Mesodermal cell (in vitro differentiated cells): ENCODE measurements around the gene SEMA4C.

Experiments used
- H3K27ac ChIP-seq: 2 replicates; pipeline ENCODE4 v1.7.0; 2013; ENCODE audit warnings: mild to moderate bottlenecking, low read depth, low read length, moderate library complexity; ENCODE audit not compliant: severe bottlenecking
- H3K36me3 ChIP-seq: 2 replicates; pipeline ENCODE4 v1.7.1; 2013; ENCODE audit warnings: mild to moderate bottlenecking, low read length, moderate library complexity; ENCODE audit not compliant: control insufficient read depth, insufficient read depth
- H3K4me1 ChIP-seq: one replicate; pipeline ENCODE4 v1.7.1; 2013; ENCODE audit warnings: mild to moderate bottlenecking, low read length; ENCODE audit not compliant: insufficient read depth, control insufficient read depth, poor library complexity, severe bottlenecking
- H3K4me3 ChIP-seq: 2 replicates; pipeline ENCODE4 v1.7.0; 2013; ENCODE audit warnings: low read length, control low read depth, mild to moderate bottlenecking; ENCODE audit not compliant: insufficient read depth, poor library complexity, severe bottlenecking; ENCODE audit errors: extremely low read depth
- H3K9me3 ChIP-seq: 2 replicates; pipeline ENCODE4 v1.7.1; 2013; ENCODE audit warnings: mild to moderate bottlenecking, low read length, moderate library complexity; ENCODE audit not compliant: control insufficient read depth
- WGBS, 2 experiments: methylation state at CpG; one replicate each; pipeline ENCODE4 v1.1.5; 2013; ENCODE audit warnings: missing lambda C conversion rate in 2 of 2; ENCODE audit not compliant: insufficient coverage in 2 of 2; 5-methylcytosine and 5-hydroxymethylcytosine counted together

The SEMA4C gene

DNA sequence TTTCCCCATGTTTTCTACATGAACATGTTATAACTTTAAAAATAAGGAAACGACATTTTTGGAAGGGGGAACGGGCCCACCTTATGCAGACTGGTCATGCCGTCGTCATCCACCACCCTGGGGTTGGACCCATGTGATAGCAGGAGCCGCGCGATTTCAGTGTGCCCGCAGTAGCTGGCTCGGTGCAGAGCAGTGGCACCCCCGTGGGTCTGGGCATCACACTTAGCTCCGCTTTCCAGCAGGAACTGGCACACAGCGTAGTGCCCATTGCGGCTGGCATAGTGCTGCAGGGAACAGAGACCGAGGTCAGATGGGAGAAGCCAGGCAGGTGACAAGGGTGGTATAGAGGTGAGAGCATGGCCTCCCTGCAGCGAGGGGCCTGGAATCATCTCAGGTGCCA lies 16.6 kb downstream of the SEMA4C start:
- H3K4me1 ChIP-seq: no peaks in the 10 kb centered on the region
- H3K4me3 ChIP-seq: no peak overlapping the region
- H3K9me3 ChIP-seq: no peaks in the 10 kb centered on the region
- H3K36me3 ChIP-seq: peaks cover 31% of the 10 kb centered on the region
- 97 to 99% methylated on average over 13 to 15 of the region's 15 CpGs for WGBS, 2 experiments
- no peak overlapping the region for H3K27ac ChIP-seq

- 96 to 99% methylated on average over 3 to 6 of the region's 6 CpGs for WGBS, 2 experiments
- Histone ChIP-seq H3K27ac (no peak overlapping the region), H3K4me1 (no peaks in the 10 kb centered on the region), H3K9me3 (no peaks in the 10 kb centered on the region), H3K4me3 (no peak overlapping the region), H3K36me3 (peaks cover 38% of the 10 kb centered on the region)
Measured at GRCh38 chr2:96852667-96853066, 17.2 kb downstream of the SEMA4C start.

DNA sequence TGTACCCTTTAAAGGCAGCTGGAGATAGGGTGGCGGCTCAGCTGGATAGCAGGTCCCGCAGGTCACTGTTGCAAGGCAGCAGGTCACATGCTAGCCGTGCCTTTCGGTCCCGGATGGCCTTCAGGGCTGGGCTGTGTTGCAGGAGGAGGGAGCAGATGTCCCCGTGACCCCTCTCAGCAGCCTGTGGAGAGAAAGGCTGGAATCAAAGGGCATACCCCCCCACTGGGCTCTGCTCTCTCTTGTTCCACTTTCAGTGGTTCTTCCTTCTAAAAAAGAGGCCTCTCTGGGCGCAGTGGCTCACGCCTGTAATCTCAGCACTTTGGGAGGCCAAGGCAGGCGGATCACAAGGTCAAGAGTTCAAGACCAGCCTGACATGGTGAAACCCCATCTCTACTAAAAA lies 21.6 kb downstream of the SEMA4C start:
- H3K36me3 ChIP-seq: peaks cover 41% of the 10 kb centered on the region
- no peaks in the 10 kb centered on the region for H3K9me3 ChIP-seq
- no peaks in the 10 kb centered on the region for H3K4me1 ChIP-seq
- H3K4me3 ChIP-seq: no peak overlapping the region
- 92 to 100% methylated on average over 4 to 7 of the region's 9 CpGs for WGBS, 2 experiments
- H3K27ac ChIP-seq: no peak overlapping the region

- H3K4me1 ChIP-seq: no peaks in the 10 kb centered on the region
- peaks cover 41% of the 10 kb centered on the region for H3K36me3 ChIP-seq
- H3K27ac ChIP-seq: no peak overlapping the region
- H3K9me3 ChIP-seq: no peaks in the 10 kb centered on the region
- no peak overlapping the region for H3K4me3 ChIP-seq
- 92 to 95% methylated on average over 5 to 6 of the region's 10 CpGs for WGBS, 2 experiments
Measured at GRCh38 chr2:96847586-96847985, 22.3 kb downstream of the SEMA4C start.

GRCh38 chr2:96846825-96847224 lies 23.1 kb downstream of the SEMA4C start:
- WGBS, 2 experiments: 93 to 95% methylated on average over 4 to 5 of the region's 5 CpGs
- Histone ChIP-seq H3K27ac (no peak overlapping the region), H3K4me3 (no peak overlapping the region), H3K4me1 (no peaks in the 10 kb centered on the region), H3K9me3 (no peaks in the 10 kb centered on the region), H3K36me3 (peaks cover 38% of the 10 kb centered on the region)

- no peak overlapping the region for H3K4me3 ChIP-seq
- WGBS, 2 experiments: 94 to 97% methylated on average over 15 to 17 of the region's 17 CpGs
Measured at GRCh38 chr2:96844405-96844808, 25.5 kb downstream of the SEMA4C start.

GRCh38 chr2:96843538-96844268 lies 26.2 kb downstream of the SEMA4C start, which contains the start of gene ANKRD23:
Gene ANKRD23, minus strand, starts transcription at chr2:96844021. Its CDS starts 29 bp downstream, at chr2:96843992.
- no peaks in the 10 kb centered on the region for H3K9me3 ChIP-seq
- no peaks in the 10 kb centered on the region for H3K4me1 ChIP-seq
- H3K36me3 ChIP-seq: peaks cover 17% of the 10 kb centered on the region
- no peak within 1 kb of the TSS for H3K4me3 ChIP-seq
- no peak within 1 kb of the TSS for H3K27ac ChIP-seq
- WGBS, 2 experiments: 94 to 96% methylated on average over 11 to 12 of the region's 14 CpGs

More at GRCh38 chr2:96844405-96844808, 25.5 kb downstream of the SEMA4C start:
- H3K4me1 ChIP-seq: no peaks in the 10 kb centered on the region
- H3K27ac ChIP-seq: no peak overlapping the region
- H3K9me3 ChIP-seq: no peaks in the 10 kb centered on the region
- H3K36me3 ChIP-seq: peaks cover 21% of the 10 kb centered on the region

DNA sequence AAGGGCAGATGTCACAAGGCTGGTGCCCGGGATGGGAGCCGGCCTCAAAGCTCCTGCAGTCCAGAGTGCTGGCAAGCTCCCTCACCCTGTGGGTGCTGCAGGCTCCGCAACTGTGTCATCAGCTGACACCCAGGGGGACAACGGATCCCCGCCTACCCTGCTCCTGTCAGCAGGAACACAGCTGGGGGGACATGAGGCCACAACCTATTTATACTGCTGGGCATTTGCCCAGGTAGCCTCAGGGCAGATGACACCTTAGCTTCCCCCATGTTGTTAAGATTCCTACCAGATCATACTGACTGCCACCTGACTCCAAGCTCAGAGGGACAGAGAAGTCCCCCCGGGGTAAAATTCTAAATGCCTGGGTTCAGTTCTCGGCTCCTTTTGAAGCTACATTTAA lies 27.3 kb downstream of the SEMA4C start:
- Histone ChIP-seq H3K4me1 (no peaks in the 10 kb centered on the region), H3K9me3 (no peaks in the 10 kb centered on the region), H3K4me3 (no peak overlapping the region), H3K36me3 (peaks cover 8% of the 10 kb centered on the region), H3K27ac (no peak overlapping the region)
- WGBS, 2 experiments: 87 to 90% methylated on average over 6 to 7 of the region's 7 CpGs

DNA sequence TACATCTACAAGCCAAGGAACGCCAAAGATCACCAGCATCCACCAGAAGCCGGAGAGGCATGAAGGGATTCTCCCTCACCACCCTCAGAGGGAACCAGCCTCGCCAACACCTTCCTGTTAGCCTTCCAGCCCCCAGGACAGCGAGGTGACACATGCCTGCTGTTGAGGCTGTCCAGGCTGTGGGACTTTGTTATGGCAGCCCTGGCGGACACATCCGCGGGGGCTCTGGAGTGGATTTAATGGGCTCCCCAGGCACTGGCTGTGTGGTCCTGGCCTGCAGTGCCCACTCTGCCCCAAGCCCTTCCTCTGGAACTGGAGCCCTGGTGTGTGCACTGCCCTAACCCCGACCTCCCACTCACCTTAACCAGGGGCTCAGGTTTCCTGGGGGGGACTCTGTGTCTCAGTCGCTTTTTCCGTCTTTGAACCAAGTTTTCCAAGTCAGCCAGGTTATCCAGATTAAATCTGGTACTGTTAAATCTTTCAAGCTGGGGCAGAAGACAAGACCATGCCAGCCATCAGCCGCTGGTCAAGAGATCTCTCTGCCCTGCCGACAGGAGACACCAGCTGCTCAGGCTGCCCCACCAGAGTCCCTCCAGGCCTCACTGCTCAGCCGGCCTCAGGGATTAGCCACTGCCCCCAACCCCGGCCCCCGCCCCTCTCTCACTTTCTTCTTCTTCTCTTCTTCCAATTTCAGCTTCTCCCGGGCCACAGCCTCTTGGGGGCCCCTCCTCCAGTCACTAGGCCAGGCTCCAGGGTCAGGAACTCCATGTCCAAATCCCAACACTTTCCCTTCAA lies 28.0 kb downstream of the SEMA4C start:
- no peaks in the 10 kb centered on the region for H3K9me3 ChIP-seq
- no peak overlapping the region for H3K4me3 ChIP-seq
- H3K27ac ChIP-seq: no peak overlapping the region
- H3K4me1 ChIP-seq: no peaks in the 10 kb centered on the region
- H3K36me3 ChIP-seq: peaks cover 6% of the 10 kb centered on the region
- 88% methylated on average over 11 to 16 of the region's 16 CpGs for WGBS, 2 experiments

DNA sequence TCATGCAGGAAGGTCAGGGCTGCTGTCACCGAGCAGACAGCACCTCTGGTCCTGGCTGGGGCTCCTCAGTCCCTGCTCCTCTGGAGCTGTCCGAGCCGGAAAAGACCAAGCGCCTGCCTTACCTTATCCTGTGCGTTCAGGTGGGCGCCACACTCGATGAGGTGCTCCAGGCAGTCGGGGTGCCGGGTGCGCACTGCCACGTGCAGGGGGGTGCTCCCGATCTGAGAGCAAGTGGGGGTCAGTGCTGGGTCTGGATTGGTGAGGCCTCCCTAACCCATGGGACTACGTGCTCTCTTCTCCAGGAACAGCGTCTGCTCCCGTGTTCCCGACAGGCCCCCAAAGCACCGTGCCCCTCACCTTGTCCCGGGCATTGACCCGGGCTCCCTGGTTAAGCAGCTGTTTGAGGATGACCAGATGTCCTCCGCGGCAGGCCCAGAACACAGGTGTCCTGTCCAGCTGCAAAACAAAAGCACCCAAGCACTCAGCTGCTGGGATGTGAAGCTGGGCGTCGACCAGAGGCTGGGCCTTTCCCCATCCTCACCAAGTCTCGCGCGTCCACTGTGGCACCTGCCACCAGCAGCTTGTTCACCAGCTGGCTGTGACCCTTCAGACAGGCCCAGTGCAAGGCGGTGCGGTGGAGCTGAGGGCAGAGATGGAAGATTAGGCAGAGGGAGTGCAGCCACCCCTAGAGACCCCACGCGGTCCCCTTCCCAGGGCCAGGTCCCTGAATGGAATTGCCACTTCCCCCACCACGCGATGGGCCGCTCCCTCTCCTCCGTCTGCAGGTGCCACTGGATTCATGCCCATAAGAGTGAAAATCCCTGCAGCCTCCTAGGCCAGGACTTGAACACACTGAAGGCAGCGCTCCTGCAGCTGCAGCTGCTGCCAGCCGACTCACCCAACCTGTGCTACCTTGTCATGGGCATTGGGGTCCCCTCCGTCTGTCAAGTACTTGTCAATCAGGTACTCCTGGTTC lies 29.7 kb downstream of the SEMA4C start:
- no peak overlapping the region for H3K27ac ChIP-seq
- H3K36me3 ChIP-seq: peaks cover 3% of the 10 kb centered on the region
- WGBS, 2 experiments: 95 to 97% methylated on average over 34 to 36 of the region's 37 CpGs
- no peaks in the 10 kb centered on the region for H3K9me3 ChIP-seq
- H3K4me1 ChIP-seq: no peaks in the 10 kb centered on the region
- H3K4me3 ChIP-seq: no peak overlapping the region
